ENCODE data around the gene KCNMB1. TPM values are rescaled to one million over a fixed set of nuclear protein-coding genes. Genes with fewer than 3 reads are reported as not detected.

KCNMB1 gene
- polyA plus RNA-seq, 1 donor = 0.61 TPM

- DNase-seq (ENCODE audit: low read depth) = no peak
Observed at GRCh38 chr5:170341545-170341944, 47.6 kb downstream of the KCNMB1 start.

- no peak for DNase-seq (ENCODE audit: low read depth)
Observed at GRCh38 chr5:170339780-170340167, 49.4 kb downstream of the KCNMB1 start.

GRCh38 chr5:170338933-170339779 lies 50.0 kb downstream of the KCNMB1 start:
- DNase-seq (ENCODE audit: low read depth) = no peak

DNA sequence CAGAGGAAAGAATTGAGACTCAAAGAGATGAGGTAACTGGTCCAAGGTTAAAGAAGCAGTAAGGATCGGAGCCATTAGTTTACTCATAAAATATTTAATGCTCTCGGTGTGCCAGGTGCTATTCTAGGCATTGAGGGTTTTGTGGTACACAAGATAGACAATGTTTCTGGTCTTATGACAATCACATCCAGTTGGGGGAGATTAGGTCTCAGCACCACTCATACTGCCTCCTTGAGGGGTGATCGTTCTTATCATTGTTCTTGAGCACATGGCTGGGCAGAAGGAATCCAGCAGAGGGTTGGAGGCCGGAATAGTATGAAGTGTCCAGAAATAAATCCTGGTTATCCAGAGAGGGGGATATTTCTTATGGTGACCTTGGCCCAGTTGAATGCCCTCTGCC lies 50.9 kb downstream of the KCNMB1 start:
- DNase-seq (ENCODE audit: low read depth) = no peak

GRCh38 chr5:170337045-170337733 lies 52.0 kb downstream of the KCNMB1 start:
- no peak for DNase-seq (ENCODE audit: low read depth)

- DNase-seq (ENCODE audit: low read depth) = no peak
Observed at GRCh38 chr5:170336065-170336464, 53.1 kb downstream of the KCNMB1 start.

DNA sequence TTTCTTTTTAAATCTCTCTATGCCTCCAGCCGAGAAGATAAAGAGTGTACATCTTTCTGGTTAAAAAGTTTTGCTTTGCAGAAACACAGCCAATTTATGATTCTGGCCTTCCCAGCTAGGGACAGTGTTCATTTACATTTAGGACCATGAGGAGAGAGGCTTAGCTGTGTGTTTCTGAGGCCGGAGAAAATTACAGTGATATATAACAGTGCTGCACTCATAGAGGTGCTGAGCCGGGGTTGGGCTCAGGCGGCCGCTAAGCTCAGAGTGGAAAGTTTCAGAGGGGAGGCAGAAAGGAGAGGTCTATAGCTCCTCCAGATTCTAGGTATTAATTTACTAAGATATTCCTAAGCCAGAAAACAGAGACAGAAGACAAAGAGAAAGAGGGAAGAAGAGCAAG lies 54.5 kb downstream of the KCNMB1 start:
- no peak for DNase-seq (ENCODE audit: low read depth)

- DNase-seq (ENCODE audit: low read depth) = no peak
Observed at GRCh38 chr5:170333161-170333910, 55.8 kb downstream of the KCNMB1 start.

DNA sequence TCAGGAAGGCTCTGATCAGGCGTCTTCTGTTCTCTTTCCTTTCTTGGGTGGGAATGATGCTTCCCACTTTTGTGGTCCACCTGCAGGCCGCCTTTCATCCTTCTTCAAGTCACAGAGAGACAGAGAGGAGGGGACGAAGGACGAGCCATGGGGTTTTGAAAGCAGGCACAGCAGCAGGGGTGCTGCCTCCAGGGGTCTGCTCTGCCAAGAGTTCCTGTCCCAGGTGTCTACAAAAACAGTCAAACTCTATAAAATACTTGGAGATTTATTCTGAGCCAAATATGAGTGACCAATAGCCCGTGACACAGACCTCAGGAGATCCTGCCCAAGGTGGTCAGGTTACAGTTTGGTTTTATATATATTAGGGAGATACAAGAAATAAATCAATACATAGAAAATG lies 57.1 kb downstream of the KCNMB1 start:
- DNase-seq (ENCODE audit: low read depth) = no peak

GRCh38 chr5:170330568-170331054 lies 58.6 kb downstream of the KCNMB1 start:
- DNase-seq (ENCODE audit: low read depth) = no peak

- DNase-seq (ENCODE audit: low read depth) = no peak
Observed at GRCh38 chr5:170329524-170329923, 59.6 kb downstream of the KCNMB1 start.

GRCh38 chr5:170327829-170328228 lies 61.3 kb downstream of the KCNMB1 start:
- no peak for DNase-seq (ENCODE audit: low read depth)

DNA sequence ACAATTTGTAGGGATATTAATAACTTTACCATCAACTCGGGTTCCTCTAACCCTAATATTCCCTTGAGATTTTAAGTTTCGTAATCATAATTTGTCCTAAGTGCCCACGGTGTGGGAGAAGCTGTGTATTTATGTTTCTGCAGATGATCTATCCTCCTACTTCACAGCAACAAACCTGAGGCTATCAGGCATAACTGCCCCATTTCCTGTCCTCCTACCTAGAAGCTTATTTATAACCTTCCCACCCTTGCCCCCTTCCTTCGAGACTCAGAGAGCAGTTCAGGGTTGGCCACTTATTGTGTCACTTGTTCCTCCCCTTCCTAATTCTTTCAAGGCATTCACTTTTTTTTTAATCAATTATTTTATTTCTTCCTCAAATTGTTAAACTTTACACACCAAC lies 62.0 kb downstream of the KCNMB1 start:
- no peak for DNase-seq (ENCODE audit: low read depth)

Other genes starting within 250 kb of the KCNMB1 start
- 0.59 TPM for gene C5orf58, start 156.4 kb downstream of the KCNMB1 start, polyA plus RNA-seq (ENCODE audit: insufficient read length)
- 4.2 TPM for gene LCP2, start 91.6 kb downstream of the KCNMB1 start, polyA plus RNA-seq (ENCODE audit: insufficient read length)
- 2.4 TPM for gene KCNIP1, start 114.7 kb upstream of the KCNMB1 start, polyA plus RNA-seq (ENCODE audit: insufficient read length)